HG02870 (cell line): Measurements from ENCODE around the gene WDR59.
"Not testable (repeated sequence)": the region's sequence is repeated elsewhere in the genome, so short reads cannot be mapped to it uniquely, and the experiment has no call there.

ENCODE experiments used
- ATAC-seq: cut with Tn5 transposase; IDR thresholded peaks from one replicate; pipeline ENCODE4 v1.9.1; 2021; ENCODE audit warnings: mild to moderate bottlenecking, moderate library complexity; ENCODE audit not compliant: unreplicated experiment

The WDR59 gene

GRCh38 chr16:75013123-75013522, 28.2 kb upstream of the WDR59 start:
- not testable (repeated sequence) for ATAC-seq

DNA sequence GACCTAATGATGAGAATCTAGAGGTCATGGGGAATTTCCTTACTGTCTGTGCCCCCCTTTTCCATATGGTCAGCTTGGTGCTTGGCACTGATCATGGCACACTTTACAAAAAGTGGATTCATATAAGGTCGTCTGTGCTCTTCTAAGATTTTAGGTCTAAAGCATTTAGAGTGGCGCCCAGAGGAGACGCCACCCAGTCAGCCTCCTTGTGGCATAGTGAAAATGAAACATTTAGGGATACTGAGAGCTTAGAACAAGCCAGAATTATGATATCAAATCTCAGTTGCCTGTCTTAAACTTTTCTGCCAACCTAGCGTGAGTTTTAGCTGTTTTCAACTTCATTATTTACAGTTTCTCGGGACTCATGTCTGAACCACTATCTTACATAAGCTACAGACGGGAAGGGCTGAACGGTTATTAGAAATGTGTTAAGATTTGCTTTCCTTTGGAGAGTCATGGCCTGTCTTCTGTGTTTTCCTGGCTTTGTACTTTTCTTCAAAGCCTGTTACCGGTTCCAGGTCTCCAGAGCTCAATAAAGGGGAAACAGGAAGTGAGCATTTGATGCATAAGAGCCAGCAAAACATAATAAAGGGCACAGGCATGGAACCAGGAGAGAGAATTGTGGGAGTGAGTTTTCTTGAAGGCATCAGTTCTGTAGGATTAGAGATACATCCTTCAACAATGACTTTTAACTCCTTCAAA, 27.6 kb upstream of the WDR59 start:
- ATAC-seq: no peak

DNA sequence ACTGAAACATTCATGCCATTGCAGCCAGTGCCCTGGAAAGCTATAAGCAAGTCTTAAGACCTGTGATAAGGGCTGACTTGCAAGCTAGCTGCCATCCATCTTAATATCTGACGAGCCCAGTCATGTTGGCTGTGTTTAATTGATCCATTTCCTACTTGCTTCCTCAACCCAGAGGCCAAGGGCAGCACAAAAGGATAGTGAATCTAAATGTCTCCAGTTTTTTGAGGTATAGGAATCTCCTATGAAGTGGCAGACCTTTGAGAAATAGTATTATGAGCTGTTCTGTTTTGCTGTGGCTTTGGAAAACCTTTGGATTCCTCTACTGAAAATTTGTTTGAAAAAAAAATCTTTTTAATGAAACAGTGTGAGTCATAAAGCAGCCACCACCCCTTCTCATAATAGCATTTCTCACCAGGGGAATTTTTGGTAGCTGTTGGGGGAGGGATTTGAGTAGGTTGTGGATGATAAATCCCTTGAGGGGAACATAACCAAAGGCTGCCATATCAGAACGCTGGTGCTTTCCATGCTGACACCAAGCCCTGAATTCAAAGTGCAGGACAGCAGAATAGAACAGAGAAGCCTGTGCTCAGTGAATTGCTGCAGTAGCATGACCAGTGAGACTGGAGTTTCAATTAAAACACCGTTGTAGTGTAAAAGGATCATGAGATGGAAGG, 26.8 kb upstream of the WDR59 start:
- ATAC-seq: peak; percentile 86

DNA sequence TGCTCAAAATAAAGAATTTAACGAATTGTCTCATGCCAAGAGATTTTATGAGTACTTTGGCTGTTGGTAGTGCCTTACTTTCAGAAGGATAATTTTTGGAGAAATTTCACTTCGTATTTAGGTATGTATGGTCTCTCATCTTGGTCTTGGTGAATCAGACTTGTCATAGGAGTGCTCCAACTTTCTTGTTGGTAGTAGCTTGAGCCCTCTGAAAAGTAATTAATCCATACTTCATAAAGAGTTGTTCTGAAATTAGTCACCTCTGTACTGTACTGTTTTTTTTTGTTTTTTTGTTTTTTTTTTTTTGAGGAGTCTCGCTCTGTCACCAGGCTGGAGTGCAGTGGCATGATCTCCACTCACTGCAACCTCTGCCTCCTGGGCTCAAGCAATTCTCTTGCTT, 25.5 kb upstream of the WDR59 start:
- no peak for ATAC-seq

GRCh38 chr16:75007443-75007842, 22.5 kb upstream of the WDR59 start:
- no peak for ATAC-seq

- no peak for ATAC-seq
These were observed 20.8 kb upstream of the WDR59 start for GRCh38 chr16:75005697-75006096.

GRCh38 chr16:75004460-75004859, 19.5 kb upstream of the WDR59 start:
- ATAC-seq: no peak

- ATAC-seq: no peak
These were observed 19.0 kb upstream of the WDR59 start for GRCh38 chr16:75003931-75004330.

- no peak for ATAC-seq
These were observed 17.6 kb upstream of the WDR59 start for GRCh38 chr16:75002474-75002873.

DNA sequence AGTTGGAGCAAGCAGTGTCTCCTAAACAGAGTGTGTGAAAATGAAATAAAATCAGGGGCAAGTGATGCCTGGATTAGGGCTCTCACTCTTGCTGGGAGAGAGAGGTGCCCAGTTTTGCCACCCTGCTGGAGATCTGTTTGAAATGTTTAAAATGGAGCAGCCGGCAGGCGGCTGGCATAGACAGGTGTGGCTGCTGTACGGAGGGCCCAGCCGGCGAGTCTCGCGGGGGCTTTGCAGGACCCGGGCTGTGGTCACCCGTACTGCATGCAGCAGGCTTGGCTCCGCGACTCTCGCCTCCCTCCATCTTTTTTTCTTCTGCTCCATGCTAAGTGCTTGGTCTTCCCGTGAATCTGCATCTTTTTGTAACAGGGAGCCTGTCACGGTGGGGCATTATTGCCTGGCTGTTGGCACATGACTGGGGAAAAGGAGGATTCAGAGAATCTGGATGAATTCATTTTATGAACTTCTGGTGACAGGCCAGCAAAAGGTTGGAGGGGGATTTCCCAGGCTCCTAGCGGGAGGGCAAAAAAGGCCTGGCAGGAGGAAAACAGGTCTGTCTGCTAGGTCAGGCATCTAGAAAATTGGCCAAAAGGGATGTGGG, 15.7 kb upstream of the WDR59 start:
- ATAC-seq: no peak

DNA sequence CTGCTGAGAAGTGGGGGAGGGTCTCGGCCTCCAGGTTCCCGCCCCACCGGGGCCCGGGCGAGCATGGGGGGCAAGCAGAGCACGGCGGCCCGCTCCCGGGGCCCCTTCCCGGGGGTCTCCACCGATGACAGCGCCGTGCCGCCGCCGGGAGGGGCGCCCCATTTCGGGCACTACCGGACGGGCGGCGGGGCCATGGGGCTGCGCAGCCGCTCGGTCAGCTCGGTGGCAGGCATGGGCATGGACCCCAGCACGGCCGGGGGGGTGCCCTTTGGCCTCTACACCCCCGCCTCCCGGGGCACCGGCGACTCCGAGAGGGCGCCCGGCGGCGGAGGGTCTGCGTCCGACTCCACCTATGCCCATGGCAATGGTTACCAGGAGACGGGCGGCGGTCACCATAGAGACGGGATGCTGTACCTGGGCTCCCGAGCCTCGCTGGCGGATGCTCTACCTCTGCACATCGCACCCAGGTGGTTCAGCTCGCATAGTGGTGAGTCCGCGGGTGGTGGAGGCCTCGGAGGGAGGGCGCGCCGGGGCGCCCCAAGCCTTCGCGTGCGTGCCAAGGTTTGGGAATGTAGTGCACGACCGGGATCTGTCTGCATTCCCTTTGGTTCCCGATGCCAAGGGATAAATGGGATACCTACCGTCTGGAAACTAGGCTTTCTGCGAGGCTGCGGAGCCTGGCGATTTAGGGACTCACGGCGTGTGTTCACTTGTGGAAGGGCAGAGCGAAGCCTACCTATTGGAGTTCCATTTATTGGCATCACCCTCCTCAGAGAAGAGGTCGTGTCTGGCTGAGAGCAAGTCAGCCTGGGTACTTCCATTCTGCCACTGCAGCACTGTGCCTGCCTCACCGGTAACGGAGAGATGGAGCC, 14.9 kb upstream of the WDR59 start:
- ATAC-seq: peak; percentile 30

DNA sequence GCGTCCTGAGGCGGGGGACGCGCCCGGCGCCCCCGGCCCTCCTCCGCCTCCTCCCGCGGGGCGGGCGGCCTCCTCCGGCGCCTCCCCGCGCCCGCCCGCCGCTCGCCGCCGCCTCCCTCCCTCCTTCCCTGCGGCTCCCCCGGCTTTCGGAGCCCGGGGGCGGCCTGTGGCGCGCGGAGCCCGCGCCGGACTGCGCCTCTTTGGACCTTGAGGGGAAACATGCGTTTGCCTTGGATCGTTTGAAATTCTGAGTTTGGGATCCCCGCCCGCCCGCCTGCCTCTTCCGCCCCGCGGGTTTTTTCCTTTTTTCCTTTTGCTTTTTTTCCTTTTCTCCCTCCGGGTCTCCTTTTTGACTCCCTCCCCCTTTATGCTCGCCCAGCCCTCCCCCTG, 14.3 kb upstream of the WDR59 start:
- ATAC-seq: peak; percentile 27

DNA sequence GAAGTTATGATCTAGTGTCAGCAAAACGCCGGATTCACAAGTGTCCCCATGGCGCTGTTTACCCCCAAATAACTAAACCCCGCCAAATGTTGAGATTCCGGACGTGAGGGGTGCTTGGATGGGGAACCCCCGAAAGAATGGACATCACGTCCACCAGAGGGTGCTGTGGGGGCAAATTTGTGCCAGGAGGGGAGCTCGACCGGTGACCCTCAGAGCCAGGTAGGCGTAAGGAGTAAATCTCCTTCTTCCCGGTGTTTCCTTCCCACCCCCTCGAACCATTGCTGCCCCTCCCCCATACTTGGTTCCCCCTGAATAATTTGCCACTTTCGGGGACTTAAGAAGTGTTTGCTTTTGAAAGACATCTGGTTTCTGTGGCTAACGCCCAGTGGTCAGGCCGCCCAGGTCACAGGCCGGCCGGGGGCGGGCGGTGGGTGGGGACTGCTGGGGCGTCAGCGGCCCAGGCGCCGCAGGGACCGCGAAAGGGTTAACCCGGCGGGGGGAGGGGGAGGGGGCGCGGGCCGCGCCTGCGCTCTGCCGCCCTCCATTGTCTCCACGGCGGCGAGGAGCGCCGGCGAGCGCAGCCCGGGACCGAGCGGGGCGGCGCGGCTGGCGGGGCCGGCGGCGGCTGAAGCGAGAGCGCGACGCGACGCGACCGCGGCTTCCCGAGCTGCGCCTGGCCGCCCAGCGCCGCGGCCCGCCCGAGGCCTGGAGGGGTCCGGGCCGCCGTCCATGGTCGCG, 13.7 kb upstream of the WDR59 start, which contains the start of gene ZNRF1:
Gene ZNRF1 (plus strand): TSS at position 544 of the 738 bp plus-strand sequence. CDS start 648 bp downstream, outside the sequence.
- peak; percentile 51 for ATAC-seq

DNA sequence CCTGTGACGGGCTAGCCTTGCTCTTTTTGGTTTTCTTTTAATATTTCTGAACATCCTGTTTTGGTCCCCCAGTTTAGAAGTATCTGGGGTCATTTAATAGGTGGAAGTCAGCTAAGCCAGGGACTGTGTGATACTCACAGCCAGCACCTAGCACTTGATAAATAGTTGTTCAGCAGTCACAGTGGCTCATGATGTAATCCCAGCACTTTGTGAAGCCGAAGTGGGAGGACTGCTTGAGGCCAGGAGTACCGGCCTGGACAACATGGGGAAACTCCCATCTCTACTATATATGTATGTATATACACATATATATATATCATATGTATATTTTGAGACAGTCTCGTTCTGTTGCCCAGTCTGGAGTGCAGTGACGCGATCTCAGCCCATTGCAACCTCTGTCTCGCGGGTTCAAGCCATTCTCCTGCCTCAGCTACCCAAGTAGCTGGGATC, 12.1 kb upstream of the WDR59 start:
- ATAC-seq: no peak

DNA sequence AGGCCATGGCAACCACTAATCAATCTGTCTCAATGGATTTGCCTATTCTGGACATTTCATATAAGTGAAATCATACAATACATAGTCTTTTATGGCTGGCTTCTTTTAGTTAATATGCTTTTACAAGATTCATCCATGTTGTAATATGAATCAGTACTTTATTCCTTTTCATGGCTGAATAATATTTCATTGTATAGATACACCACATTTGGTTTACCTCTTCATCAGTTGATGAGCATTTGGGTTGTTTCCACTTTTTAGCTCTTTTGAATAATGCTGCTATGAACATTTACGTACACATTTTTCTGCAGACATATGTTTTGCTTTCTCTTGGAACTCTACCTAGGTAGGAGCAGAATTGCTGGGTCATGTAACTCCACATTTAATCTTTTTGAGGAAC, 11.1 kb upstream of the WDR59 start:
- no peak for ATAC-seq

GRCh38 chr16:74991593-74992403, 6.9 kb upstream of the WDR59 start:
- no peak for ATAC-seq

DNA sequence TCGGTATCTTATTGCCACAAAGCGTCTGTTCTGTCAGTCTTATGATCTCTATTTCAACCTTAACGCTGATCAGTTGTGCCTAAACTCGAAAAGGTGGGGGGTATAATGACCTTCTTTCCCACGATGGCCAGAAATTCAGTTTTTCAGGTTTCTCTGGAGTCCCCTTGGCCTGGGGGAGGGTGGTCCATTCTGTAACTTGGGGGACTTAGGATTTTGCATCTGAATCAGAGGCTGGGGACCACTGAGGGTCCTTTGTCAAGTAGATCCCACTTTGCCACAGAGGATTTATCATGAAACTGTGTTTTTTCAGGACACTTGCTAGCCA, 6.3 kb upstream of the WDR59 start:
- no peak for ATAC-seq

GRCh38 chr16:74990832-74991231, 5.9 kb upstream of the WDR59 start:
- no peak for ATAC-seq

DNA sequence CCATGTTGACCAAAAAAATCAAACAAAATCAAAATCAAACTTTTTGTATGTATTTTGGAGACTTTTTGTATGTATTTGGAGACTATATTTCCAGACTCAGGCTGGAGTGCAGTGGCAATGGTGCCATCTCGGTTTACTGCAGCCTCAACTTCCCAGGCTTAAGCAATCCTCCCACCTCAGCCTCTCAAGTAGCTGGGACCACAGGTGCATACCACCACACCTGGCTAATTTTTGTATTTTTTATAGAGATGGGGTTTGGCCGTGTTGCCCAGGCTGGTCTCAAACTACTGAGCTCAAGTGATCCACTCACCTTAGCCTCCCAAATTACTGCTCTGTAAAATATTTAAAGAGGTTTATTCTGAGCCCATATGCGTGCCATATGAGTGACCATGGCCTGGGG, 4.9 kb upstream of the WDR59 start:
- ATAC-seq: not testable (repeated sequence)
